Stimulated activated CD4-positive, alpha-beta T cell treated with anti-CD3 and anti-CD28 coated beads, Interleukin-4, amount 100 ng/mL, for 48 hours (primary cell): Measurements from ENCODE around the gene DIPK1B.
"Not testable (repeated sequence)": the region's sequence is repeated elsewhere in the genome, so short reads cannot be mapped to it uniquely, and the experiment has no call there.

Experiments
- DNase-seq, 2 donors: peaks; one replicate each; pipeline ENCODE4 v3.0.0-alpha.2; 2020; ENCODE audit warnings: low read depth in 2 of 2

Gene DIPK1B

GRCh38 chr9:136753371-136754058, 41.1 kb downstream of the DIPK1B start:
- DNase-seq: no peak

DNA sequence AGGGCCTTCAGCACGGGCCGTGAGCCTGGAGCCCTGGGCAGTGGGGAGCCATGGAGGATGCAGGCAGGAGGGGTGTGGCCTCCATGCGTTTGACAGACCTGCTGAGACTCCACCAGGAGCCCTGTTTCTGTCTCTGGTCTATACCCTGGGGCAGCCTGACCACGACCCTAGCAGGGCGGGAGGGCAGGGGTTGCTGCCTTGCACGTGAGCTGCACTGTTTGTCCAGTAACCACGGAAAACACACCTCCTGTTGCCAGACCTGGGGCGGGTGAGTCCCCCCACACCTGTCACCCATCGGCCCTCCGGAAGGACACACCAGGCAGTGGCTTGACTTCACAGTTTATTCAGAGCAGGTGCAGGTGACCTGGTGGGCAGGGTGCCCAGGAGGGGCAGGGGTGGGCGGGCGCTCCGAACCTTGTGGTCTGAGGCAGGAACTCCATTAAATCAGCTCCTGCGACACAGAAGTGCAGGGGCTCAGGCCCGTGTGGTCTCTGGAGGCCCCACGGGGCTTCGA, 41.7 kb downstream of the DIPK1B start:
- DNase-seq: no peak

GRCh38 chr9:136754626-136755301, 42.4 kb downstream of the DIPK1B start:
- no peak for DNase-seq

GRCh38 chr9:136755302-136756133, 43.1 kb downstream of the DIPK1B start:
- not testable (repeated sequence) for DNase-seq

- DNase-seq: no peak
Observed at GRCh38 chr9:136756134-136756438, 43.7 kb downstream of the DIPK1B start.

DNA sequence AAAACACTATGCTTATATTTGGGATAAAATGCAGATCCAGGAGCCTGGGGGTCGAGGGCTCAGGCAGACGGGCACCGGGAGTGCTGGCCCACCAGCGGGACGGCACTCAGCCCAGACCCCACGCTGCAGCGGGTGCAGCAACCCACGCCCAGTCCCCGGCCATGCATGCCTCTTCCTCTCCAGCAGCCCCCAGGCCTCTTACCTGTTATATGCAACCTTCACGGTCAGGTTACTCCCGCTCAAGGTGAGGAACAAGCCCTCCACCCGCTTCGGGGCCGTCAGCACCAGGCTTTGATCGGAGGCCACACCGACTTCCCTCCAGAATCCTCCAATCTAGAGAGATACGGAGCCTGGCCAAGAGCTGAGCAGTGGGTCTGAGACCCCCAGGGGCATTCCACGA, 44.5 kb downstream of the DIPK1B start:
- DNase-seq: no peak

DNA sequence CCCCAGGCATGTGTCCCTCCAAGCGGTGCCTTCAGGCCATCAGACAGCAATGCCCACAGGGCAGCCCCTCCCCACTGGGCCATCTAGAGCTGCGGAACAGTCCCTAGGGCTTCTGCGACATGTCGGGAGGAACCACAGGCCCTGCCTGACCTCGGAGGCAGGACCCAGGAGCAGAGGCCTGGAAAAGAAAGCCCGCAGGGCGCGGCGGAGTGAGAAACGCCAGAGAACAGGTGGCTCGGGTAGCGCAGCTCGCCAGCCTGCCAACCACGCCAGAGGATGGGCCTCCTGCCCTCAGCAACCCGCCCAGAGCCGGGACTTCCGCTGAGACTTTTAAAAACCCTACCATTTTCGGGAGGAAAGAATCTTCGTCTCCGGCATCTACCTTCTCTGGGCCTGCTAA, 45.0 kb downstream of the DIPK1B start:
- no peak for DNase-seq

DNA sequence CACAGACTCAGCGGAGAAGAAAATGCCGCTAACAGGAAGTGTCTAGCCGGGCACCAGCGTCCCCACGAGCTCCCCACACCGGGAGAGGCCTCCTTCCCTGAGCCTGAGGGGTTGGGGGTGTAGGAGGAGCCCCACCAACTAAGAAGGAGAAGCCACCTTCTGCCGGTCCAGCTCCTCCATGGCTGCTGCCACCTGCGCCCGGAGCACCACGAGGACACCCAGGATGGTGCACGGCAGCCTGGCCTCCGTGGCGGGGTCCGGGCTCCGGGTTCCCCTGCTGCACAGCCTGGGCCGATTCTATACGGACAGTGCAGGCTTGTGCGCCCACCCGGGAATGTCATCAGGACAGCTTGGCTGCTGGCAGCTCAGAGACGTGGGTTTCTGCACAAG, 45.4 kb downstream of the DIPK1B start:
- DNase-seq: no peak

DNA sequence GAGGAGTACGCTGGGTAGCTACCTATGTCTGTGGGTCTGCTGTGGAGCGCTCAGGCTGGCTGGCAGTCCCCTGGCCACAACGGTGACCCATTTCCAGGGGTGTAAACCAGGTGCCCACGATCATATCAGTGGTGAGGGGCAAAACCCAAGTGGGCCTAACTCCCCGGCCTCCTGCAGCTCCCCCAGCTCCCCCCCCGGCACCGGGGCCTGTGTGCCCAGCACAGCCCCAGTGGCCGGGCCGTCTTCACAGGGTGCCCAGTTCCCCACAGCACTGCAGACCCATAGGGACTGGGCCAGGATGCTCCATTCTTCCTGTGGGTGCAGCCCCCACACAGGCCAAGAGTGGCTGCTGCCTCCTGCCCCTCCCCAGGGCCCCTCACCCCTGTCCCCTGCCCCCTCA, 46.6 kb downstream of the DIPK1B start:
- no peak for DNase-seq

DNA sequence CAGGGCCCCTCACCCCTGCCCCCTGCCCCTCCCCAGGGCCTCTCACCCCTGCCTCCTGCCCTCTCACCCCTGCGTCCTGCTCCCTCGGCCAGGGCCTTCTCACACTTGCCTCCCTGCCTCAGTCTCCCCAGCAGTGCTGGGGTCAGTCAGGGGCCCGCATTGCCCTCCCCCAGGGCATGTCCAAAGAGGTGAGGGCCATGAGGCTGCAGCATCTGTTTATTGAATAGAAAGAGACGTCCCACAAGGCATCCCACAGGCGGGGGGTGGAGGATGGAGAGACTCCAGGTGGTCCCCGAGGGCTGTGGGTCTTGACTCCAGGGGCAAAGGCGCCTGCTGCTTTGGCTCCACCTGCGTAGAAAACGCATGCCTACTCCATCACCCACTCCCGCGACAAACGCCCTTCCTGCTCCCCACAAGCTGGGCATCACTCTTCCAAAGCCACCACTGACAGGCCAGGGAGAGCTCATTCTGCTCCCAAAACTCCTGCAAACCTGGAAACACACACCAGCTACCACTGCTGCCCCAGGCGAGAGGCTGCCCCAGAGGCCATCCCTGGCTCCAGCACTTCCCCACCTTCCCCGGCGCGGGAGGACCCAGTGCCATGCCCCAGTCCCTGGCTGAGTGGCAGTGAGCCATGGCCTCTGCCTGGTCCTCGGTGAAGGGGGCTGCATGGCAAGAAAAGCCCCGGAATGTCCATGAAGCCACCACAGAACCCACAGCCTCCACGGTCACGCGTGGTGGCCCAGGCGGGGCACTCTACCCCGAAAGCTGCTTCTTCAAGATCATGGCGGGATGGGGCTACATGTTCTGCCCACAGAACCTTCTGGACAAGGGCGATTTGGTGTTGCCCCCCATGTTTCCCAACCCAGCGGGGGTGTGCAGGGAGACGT, 47.3 kb downstream of the DIPK1B start:
- DNase-seq: no peak

DNA sequence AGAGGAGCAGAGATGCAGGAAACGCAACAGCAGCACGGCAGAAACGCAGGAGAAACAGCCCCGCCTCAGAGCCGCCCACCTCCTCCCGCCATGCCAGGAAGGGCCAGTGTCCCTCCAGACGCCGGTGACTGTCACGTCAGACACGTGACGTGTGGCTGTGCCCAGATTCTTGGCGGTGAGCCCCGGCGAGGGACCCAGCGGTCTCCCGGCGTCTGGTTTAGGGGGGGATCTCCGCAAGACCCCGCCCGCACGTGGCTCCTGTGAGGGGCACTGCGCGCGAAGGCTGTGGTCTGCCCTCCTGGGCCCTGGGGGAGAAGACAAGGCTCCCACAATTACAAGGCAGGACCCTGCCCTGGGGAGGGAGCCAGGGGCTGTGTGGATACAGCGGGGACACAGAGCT, 48.1 kb downstream of the DIPK1B start:
- DNase-seq: no peak

- not testable (repeated sequence) for DNase-seq
Observed at GRCh38 chr9:136760834-136761544, 48.6 kb downstream of the DIPK1B start.

GRCh38 chr9:136761545-136761981, 49.2 kb downstream of the DIPK1B start:
- DNase-seq: no peak

- no peak for DNase-seq
Observed at GRCh38 chr9:136762221-136762691, 49.9 kb downstream of the DIPK1B start.

DNA sequence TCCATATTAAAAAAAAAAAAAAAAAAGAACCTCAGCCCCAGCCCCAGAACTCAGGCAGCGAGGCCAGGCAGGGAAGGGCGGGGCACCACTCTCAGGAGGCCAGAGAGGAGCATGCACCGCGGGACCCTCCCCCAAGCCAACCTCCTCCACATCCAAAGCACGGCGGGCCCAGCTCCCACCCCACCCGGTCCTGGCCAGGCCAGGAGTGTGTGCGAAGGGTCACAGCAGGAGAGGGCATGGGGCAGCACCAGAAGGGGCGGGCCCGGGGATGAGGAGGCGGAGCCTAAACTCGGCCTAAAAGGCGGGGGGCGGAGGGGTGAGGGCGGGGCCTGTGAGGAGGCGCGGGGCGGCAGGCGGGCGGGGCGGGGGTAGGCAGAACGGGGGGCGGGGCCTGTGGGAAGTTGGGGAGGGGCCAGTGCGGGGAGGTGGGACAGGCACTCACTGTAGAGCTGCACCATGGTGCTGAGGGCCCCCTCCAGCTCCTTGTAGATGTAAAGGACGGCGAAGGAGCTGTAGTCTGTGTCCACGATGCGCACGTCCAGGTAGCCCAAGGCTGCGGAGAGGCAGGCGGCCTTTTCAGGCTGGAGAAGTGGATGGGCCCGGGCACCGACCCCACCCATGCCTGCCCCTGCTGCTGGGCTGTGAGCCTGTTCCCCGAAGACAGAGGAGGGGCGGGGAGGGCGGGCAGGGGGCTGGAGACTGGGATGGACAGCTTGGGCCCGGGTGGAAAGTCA, 50.7 kb downstream of the DIPK1B start:
- DNase-seq: peak; percentile 56 to 60

DNA sequence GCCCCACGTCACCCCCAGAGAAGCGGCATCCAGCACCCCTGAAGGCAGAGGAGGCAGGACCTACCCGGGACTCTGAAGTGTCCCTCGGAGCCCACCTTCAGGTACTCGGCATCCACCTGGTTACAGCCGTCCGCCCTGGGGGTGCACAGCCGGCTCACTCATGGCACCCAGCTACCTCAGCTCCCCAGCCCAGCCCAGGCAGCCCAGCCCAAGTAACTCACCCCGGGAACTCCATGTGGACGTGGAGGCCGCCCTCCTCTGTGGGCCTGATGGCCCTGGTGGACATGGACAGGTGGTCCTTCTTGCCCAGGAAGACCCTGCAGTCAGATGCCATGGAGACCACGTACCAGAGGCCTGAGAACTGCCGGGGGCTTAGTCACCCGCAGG, 51.3 kb downstream of the DIPK1B start:
- DNase-seq: no peak

- no peak for DNase-seq
Observed at GRCh38 chr9:136764301-136764891, 52.0 kb downstream of the DIPK1B start, which contains the start of gene LCN15. Gene LCN15, minus strand, starts transcription at chr9:136764518. Its CDS starts 30 bp downstream, at chr9:136764488.

DNA sequence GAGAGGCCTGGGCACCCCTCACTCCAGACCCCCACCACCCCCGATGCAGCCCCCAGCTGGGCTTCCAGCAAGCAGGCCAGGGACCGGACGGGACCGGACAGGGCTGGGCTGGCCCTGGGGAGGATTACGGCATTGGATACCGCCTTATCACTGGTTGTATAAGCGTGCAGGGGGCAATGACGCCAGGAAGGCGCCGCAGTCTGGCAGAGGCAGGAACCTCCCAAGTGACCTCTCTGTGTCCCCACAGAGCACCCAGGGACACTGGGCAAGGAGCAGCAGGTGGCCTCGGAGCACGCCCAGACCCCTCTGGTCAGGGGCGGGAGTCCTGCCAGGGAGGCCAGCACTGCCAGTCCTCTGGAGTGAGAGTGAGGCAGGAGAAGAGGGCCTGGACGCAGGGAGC, 52.7 kb downstream of the DIPK1B start:
- no peak for DNase-seq

- DNase-seq: not testable (repeated sequence)
Observed at GRCh38 chr9:136765745-136766409, 53.5 kb downstream of the DIPK1B start.
